GM21737 (cell line): ENCODE data around the gene ARHGEF10L.

Experiments used
- ATAC-seq: cut with Tn5 transposase; IDR thresholded peaks from one replicate; pipeline ENCODE4 v1.9.1; 2021; ENCODE audit warnings: mild to moderate bottlenecking, moderate library complexity; ENCODE audit not compliant: unreplicated experiment

ARHGEF10L gene

DNA sequence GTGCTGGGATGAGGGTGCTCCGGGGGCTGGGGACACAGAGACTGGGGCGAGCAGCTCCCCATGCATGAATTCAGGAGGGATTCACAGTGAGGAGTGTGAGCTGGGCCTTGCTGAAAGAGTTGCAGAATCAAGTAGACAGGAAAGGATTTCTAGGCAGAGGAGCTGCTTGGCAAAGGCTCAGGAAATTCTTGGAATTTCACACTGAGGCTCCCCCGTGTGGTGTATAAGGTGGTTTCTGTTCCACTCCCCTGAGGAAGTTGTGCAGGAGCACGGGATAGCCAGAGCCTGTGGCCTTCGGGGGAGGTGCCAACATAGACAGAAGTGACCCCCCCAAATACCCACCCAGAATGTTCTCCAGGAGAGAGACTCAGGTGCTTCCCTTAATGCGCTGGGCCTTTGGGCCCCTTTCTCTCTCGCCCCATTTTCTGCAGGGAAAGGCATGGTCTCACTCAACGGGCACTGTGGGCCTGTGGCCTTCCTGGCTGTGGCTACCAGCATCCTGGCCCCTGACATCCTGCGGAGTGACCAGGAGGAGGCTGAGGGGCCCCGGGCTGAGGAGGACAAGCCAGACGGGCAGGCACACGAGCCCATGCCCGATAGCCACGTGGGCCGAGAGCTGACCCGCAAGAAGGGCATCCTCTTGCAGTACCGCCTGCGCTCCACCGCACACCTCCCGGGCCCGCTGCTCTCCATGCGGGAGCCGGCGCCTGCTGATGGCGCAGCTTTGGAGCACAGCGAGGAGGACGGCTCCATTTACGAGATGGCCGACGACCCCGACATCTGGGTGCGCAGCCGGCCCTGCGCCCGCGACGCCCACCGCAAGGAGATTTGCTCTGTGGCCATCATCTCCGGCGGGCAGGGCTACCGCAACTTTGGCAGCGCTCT is 157.2 kb downstream of the ARHGEF10L start:
- no peak for ATAC-seq

- ATAC-seq, result no peak
Measured at GRCh38 chr1:17697458-17697857, 158.0 kb downstream of the ARHGEF10L start.

DNA sequence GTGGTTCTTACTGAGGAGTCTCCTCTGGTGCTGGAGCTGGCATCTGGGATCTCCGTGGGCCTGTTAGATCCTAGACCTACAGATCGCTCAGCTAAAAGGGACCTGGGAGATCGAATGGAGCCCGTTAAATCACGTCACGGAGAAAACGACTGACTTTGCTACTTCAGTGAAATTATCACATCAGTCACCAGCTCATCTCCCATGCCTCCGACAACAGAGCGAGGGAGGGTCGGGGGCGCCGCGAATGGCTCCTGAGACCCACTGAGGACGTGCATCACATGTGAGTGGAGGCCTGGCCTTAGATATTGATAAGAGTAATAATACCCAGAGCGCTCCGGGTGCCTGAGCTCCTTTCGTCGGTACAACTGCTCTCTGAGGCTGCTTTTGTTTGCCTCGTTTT is 160.1 kb downstream of the ARHGEF10L start:
- ATAC-seq, result no peak

- no peak for ATAC-seq
Measured at GRCh38 chr1:17700945-17701810, 161.7 kb downstream of the ARHGEF10L start.

DNA sequence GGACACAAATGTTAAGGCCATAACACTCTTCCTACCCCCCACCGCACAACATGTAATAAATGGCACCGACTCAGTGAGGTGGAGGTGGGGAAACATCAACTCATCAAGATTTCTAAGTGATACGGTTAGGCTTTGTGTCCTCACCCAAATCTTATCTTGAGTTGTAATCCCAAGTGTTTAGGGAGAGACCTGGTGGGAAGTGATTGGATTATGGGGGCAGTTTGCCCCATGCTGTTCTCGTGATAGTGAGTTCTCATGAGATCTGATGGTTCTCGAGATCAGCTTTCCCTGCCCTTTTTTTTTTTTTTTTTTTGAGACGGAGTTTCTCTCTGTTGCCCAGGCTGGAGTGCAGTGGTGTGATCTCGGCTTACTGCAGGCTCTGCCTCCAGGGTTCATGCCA is 164.7 kb downstream of the ARHGEF10L start:
- no peak for ATAC-seq

DNA sequence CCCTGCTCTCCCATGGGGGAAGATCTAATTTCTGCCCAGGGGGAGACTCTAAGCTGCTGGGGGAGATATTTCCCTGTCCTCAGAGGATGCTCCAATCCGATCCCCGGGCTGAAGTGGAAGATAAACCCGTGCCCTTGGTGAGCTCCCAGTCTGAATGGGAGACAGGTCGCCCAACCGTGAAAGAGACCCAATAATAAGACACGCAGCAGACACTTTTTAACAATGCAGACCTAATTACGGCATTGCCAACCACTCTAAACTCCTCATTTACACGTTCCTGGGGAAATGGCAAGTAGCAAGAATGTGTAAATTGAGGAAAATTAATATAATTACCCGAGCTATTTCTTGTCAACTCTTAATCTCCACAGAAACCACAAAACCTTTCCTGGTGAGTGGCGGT is 166.9 kb downstream of the ARHGEF10L start:
- ATAC-seq, result no peak

DNA sequence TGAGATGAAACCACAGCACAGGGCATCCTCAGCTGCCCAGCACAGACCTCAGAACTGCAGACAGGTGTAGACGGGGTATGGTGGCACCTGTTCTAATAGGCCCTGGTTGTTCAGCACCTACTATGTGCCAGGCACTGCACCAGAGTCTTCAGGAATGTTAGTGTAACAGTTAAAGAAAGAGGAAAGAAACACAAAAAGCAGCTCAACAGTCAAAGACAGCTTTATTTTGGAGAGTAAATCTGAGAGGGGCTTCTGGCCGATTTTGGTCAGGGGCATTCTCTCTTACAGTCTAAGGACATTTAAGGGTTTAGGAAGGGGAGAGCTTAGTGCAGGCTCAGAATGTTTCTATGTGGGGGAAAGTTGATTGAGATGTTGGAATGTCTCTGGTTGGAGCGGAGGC is 170.5 kb downstream of the ARHGEF10L start:
- no peak for ATAC-seq

DNA sequence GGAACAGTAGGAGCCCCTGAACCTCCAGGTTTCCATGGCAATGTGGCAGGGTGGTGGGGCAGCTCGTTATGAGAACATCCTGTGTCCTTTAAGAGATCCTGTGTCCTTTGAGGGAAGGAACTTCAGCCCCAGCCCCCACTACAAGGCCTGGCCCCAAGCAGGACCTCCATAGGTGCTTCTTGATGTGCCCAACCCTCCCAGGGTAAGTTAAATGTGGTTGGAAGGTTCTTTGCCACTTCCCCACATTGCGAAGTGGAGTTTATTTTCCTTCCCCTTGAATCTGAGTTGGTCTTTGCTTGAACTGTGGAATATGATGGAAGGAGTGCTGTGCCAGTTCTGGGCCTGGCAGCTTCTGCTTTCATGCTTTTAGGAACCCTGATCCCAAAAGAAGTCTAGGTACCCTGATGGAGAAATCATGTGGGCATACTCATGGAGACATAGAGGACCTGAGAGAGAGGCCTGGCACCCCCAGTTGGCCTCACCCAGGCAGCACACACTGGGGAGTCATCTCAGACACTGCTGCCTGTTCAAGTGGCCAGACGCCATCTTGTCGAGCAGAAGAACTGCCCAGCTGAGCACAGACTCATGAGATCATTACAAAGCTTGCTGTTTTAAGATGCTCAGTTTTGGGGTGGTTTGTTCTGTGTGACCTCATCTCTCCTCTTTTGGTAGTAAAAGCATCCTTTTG is 171.5 kb downstream of the ARHGEF10L start:
- ATAC-seq, result no peak

DNA sequence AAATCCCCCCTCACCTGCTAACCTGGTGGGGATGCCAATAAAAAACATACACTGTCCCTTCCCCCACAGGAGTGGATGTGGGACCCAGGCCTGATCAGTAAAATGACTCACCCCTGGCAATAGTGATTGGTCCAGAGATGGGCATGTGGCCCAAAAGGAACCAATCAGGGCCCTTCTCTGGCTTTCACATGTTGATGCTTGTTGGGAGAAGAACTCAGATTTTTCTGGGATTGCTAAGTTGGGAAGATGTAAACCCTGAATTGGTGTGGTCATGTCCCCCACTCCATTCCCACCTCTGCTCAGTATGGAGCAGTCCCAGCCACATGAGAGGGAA is 172.0 kb downstream of the ARHGEF10L start:
- no peak for ATAC-seq

DNA sequence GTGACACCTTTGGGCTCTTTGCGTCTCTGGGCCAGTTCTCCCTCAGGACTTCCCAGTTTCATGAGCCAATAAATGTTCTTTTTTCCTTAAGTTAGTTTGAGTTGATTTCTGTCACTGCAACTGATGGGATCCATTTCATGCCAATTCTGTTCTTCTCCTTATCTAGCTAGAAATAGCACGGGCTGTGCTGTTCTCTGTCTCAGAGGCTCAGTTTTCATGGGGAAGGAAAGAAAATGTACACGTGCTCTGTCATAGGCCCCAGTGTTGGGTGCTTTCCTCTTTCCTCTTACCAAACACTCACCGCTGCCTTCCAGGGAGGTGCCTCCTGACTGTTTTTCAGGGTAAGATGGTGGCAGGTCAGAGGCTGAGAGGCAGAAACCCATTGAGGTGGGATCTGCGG is 172.4 kb downstream of the ARHGEF10L start:
- ATAC-seq, result no peak

DNA sequence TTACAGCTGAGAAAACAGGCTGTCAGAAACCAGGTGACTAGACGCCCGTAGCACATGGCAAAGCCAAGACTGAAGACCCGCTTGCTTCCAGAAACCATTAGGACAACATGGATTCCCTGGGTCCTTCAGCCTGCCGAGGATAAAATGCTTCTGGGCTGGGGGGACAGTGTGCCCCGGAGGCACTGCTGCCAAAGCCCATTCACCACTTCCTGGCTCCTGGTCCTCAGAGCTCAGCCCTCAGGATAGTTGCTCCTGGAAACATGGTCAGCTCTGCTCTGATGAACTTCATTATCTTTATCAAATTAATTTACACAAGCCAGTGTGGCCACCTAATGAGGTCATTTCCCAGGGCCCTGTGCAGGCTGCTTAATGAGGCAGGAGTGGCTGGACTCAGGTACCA is 174.5 kb downstream of the ARHGEF10L start:
- no peak for ATAC-seq

- ATAC-seq, result no peak
Measured at GRCh38 chr1:17717594-17718535, 178.4 kb downstream of the ARHGEF10L start.

DNA sequence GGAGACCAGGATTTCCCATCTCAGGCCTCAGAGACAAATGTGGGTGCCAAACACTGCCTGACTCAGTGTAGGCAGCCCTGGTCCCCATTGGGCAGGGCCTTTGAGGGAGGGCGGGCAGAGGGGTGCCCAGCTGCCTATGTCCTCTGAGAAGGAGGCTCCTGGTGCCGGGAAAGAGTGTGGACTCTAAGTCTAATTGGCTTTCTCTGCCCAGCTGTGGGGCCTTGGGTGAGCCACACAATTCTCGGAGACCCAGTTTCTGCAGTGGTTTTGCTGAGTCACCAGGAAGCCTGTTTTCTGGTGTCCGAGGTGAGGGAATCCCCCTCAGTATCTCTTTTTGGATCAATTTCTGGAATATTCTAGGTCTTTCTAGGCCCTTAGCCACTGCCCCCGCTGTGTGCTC is 180.4 kb downstream of the ARHGEF10L start:
- ATAC-seq, result no peak

DNA sequence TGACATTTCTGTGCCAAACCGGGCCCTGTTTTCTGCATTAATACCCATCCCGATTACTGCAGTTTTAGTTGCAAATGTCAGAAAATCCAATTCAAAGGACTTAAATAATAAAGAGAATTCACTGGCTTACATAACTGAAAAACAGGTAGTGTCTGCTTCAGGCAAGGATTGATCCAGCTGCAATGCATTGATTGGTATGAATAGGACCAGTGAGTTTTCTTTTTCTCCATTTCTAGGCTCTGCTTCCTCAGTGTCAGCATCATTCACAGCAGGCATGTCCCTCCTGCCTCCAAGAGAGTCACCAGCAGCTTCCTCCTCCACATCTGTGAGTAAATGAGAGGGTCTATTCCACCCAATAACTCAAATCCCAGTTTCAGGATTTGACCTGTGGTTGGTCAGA is 181.9 kb downstream of the ARHGEF10L start:
- no peak for ATAC-seq

GRCh38 chr1:17723684-17724083 is 184.2 kb downstream of the ARHGEF10L start:
- no peak for ATAC-seq

DNA sequence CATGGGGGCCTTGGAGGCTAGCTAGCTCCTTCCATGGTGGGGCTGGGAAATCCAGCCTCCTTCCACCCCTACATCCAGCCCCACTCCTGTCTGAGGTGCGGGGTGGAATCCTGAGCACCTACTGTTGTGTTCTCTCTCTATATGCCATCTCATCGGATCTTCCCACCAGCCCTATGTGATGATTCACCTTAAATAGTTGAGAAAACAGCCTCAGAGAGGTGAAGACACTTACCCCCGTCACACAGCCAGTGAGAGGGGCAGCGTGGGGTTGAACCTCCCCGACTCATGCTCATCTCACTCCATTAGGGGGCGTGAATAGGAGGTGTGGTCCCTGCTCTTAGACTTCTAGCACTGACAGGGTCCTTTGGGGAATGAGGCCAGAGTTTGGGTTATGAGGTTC is 184.7 kb downstream of the ARHGEF10L start:
- ATAC-seq, result no peak

DNA sequence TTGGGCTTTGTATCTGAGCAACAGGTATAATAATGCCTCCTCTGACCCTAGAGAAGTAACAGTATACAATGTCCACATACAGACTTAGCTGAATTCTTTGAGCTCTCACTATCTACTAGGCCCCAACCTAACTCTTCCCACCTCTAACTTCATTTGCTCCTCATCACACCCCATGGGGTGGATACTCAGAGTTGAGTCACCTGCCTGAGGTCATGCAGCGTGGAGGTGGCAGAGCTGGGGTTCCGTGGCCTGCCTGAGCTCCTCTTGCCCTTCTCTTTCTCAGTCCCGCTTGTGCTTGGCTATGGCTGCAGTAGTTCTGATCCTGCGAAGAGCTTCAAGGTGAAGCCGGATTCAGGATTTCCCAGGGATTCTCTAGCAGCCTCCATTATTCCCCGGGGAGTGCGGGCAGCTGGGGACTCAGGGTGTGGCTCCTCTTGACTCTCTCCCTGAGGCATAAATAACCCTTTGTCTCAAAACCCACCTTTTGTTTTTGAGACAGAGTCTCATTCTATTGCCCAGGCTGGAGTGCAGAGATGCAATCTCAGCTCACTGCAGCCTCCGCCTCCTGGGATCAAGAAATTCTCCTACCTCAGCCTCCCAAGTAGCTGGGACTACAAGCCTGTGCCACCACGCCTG is 185.7 kb downstream of the ARHGEF10L start:
- no peak for ATAC-seq

- no peak for ATAC-seq
Measured at GRCh38 chr1:17725811-17726582, 186.5 kb downstream of the ARHGEF10L start.

GRCh38 chr1:17728123-17728712 is 188.7 kb downstream of the ARHGEF10L start:
- ATAC-seq, result no peak
